Kidney epithelial cell (primary cell): ENCODE data around the gene IGSF21. TPM values are rescaled to one million over a fixed set of nuclear protein-coding genes. Genes with fewer than 3 reads are reported as not detected.

ENCODE experiments used
- DNase-seq: peaks from one replicate; pipeline ENCODE4 v3.0.0-alpha.2; 2010; ENCODE audit warnings: low read depth
- H3K27me3 ChIP-seq: 2 replicates; pipeline ENCODE4 v1.6.0; 2011; ENCODE audit warnings: low read length; ENCODE audit not compliant: control insufficient read depth, insufficient read depth
- H3K36me3 ChIP-seq: 2 replicates; pipeline ENCODE4 v1.5.1; 2011; ENCODE audit warnings: low read length; ENCODE audit not compliant: control insufficient read depth, insufficient read depth
- H3K4me3 ChIP-seq: 2 replicates; pipeline ENCODE4 v1.5.1; 2011; ENCODE audit warnings: low read depth, mild to moderate bottlenecking, control low read depth, low read length
- CTCF ChIP-seq: IDR thresholded peaks from 2 replicates; pipeline ENCODE4 v1.5.1; 2011; ENCODE audit warnings: mild to moderate bottlenecking, moderate library complexity, low read length, control low read depth, inconsistent platforms; ENCODE audit not compliant: insufficient read depth, poor library complexity, severe bottlenecking
- total RNA-seq: library from RNA; depleted of rRNA; stranded (reverse); fragments of >200 nt; gene quantifications from 2 replicates; pipeline ENCODE4 v1.2.3, GENCODE V29; 2015

IGSF21 gene
- total RNA-seq, 1 donor from 2014 or later: not detected

DNA sequence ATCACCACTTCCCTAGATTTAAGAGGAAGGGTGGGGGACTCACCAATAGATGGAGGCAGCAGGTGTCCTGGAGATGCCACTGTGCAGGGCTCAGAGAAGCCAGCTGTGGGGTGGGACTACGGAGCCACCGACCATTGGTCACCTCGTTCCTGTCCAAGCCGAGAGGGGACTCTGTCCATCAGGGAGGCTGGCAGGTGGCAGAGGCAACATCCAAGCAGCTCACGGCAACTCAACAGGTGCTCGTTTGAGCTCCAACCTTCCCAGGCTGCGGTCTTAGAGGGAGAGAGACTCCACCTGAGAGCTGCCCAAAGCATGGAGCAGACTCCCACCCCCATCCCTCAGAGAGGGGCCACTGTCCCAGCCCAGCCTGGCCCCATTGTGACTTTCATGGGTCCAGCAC is 71.4 kb downstream of the IGSF21 start:
- no peaks in the 10 kb centered on the region for H3K36me3 ChIP-seq
- TF ChIP-seq CTCF: no peak
- no peak overlapping the region for H3K4me3 ChIP-seq
- no peak for DNase-seq
- peaks cover 27% of the 10 kb centered on the region for H3K27me3 ChIP-seq

DNA sequence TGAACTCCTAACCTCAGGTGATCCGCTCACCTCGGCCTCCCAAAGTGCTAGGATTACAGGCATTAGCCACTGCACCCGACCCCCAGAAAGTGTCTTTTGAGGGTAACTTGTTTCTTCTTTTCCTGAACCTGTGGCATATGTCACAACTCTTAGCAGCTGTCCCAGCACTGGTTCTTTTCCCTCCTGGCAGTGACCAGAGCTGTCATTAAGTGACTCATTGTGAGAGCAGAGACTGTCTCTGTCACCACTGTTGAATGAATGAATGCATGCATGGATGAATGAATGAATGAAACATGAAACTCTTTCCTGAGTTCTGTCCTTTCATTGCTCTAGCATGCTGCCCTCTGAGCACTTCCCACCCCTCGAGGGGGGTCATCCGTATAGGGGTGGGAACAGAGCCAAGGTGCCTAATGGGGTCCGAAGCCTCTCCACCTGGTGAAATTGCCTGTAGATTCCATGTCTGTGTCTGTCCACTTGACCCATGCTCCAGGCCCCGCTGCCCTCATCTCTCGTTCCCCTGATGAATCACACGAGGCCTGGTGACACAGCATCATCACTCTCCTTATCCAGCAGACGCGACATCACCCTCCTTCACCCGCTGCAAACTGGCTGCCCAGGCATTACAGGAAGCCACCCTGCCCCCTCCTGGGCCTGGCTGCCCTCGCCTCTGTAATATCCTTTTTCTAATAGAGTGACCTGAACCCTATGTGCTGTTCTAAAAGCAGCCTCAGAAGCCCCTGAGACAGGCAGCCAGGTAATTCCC is 75.0 kb downstream of the IGSF21 start:
- H3K4me3 ChIP-seq: no peak overlapping the region
- H3K36me3 ChIP-seq: no peaks in the 10 kb centered on the region
- no peak for TF ChIP-seq CTCF
- H3K27me3 ChIP-seq: peaks cover 7% of the 10 kb centered on the region
- DNase-seq: peak; percentile 18

DNA sequence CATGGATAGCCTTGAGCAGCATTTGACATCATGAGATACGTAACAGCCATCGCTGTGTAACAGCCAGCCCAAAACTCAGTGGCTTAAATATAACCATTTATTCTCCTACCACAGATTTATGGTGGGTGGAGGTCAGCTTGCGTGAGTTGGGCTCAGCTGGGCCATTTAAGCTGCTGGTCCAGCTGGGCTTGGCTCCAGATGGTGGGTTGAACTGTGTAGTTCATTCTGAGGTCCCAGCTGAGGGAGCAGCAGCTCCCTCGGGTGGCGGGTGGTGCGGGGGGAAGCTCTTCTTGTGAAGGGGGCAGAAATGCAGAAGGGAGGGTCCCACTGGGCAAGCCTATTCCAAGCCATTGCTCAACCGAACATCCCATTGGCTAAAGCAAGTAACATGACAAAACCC is 75.9 kb downstream of the IGSF21 start:
- DNase-seq: no peak
- Histone ChIP-seq H3K36me3 (no peaks in the 10 kb centered on the region), H3K4me3 (no peak overlapping the region), H3K27me3 (peaks cover 3% of the 10 kb centered on the region)
- no peak for TF ChIP-seq CTCF

DNA sequence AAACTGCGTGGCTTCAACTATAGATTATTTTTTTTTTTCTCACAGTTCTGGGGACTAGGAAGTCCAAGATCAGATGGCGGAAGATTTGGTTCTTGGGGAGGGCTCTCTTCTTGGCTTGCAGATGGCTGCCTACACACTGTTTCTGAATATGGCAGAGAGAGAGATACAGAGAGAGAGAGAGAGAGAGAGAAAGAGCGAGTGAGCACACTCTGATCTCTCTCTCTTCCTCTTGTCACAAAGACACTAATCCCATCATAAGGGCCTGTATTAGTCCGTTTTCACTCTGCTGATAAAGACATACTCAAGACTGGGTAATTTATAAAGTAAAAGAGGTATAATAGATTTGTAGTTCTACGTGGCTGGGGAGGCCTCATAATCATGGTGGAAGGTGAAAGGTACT is 79.5 kb downstream of the IGSF21 start:
- TF ChIP-seq CTCF: no peak
- no peak for DNase-seq
- H3K4me3 ChIP-seq: no peak overlapping the region
- H3K36me3 ChIP-seq: no peaks in the 10 kb centered on the region
- no peaks in the 10 kb centered on the region for H3K27me3 ChIP-seq

- DNase-seq: no peak
- Histone ChIP-seq H3K4me3 (no peak overlapping the region), H3K27me3 (no peaks in the 10 kb centered on the region), H3K36me3 (no peaks in the 10 kb centered on the region)
- TF ChIP-seq CTCF: no peak
Observed at GRCh38 chr1:18188820-18189517, 81.4 kb downstream of the IGSF21 start.
